ENCODE data around the gene PRSS38.

The PRSS38 gene

GRCh38 chr1:227779685-227780084 lies 35.8 kb upstream of the PRSS38 start:
- DNase-seq: no peak

GRCh38 chr1:227780101-227781044 lies 35.1 kb upstream of the PRSS38 start:
- DNase-seq: no peak

GRCh38 chr1:227781314-227781930 lies 34.1 kb upstream of the PRSS38 start:
- DNase-seq: no peak

- no peak for DNase-seq
Observed at GRCh38 chr1:227782226-227782625, 33.2 kb upstream of the PRSS38 start.

- DNase-seq: no peak
Observed at GRCh38 chr1:227785094-227785804, 30.2 kb upstream of the PRSS38 start.

GRCh38 chr1:227785805-227786671 lies 29.4 kb upstream of the PRSS38 start:
- DNase-seq: no peak

DNA sequence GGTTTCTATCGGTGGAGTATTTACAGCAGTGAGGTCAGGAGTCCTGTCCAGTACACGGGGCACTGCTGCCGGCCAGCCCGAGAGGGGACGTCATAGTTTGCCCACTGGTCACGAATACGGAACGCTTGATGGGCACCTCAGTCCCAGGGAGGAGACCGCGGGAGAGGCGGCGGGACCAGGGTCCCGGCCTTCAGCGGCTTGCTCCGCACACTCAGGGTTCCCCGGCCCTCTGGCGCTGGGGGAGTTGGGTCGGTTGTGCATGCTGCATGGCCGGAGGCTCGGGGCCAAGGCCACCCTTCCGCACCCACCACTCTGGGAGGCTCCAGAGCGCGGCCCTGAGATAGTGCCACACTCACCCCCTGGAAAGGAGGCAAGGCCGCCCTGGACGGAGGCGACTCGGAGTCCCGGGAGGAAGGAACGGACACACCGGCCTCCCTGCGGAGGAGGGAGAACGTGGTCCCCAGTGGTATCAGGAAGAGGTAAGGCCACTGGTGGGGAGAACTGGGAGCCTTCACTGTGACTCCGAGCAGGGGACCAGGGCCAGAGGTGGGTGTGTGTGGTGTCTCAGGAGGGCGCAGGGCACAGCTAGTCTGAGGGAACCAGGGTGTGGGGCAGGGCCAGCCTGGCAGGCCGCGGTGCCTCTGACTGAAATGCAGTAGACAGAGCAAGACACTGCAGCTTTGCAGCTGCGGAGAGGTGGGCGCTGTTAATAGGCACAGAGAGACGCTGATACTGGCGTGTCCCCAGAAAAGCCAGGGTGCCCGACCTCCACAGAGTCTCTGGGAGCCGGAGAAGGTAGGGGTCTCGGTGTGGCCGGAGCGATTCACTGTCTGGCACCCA lies 28.6 kb upstream of the PRSS38 start:
- no peak for DNase-seq

GRCh38 chr1:227787513-227788270 lies 27.8 kb upstream of the PRSS38 start:
- DNase-seq: peak; percentile 92

DNA sequence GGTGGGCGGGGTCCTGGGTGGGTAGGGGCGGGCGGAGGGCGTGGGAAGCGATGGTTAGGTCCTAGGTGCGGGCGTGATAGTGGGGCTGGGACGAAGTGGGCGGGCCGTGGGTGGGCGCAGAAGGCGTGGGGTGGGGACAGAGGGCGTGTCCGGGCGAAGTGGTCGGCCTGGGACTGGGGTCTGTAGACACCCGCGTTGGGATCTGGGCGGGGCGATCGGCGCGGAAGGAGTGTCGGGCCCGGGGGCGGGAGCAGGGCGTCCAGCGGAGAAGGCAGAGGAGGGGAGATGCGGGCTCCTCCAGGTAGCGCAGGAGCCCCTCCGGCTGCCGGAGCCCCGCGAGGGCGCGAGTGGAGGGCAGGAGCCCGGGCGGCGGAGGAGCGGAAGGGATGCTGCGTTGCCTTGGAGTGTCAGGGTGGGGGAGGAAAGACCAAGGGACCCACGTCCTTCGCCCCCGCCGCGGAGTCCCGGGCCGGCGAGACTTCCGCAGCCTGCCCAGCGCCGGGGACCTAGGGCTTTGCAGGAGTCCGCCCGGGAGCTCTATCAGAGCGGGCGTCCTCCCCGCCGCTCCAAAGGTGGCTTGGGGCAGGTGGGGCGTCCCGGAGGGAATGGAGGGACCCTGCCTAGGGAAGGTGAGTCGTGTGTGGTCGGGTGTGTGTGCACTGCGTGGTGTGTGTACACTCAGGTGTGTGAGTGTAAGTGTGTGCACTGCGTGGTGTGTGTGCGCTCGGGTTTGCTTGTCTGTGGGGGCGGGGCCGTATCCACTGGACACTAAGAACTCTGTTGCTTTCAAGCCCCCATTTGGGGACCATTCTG lies 27.0 kb upstream of the PRSS38 start:
- peak; percentile 80 for DNase-seq

DNA sequence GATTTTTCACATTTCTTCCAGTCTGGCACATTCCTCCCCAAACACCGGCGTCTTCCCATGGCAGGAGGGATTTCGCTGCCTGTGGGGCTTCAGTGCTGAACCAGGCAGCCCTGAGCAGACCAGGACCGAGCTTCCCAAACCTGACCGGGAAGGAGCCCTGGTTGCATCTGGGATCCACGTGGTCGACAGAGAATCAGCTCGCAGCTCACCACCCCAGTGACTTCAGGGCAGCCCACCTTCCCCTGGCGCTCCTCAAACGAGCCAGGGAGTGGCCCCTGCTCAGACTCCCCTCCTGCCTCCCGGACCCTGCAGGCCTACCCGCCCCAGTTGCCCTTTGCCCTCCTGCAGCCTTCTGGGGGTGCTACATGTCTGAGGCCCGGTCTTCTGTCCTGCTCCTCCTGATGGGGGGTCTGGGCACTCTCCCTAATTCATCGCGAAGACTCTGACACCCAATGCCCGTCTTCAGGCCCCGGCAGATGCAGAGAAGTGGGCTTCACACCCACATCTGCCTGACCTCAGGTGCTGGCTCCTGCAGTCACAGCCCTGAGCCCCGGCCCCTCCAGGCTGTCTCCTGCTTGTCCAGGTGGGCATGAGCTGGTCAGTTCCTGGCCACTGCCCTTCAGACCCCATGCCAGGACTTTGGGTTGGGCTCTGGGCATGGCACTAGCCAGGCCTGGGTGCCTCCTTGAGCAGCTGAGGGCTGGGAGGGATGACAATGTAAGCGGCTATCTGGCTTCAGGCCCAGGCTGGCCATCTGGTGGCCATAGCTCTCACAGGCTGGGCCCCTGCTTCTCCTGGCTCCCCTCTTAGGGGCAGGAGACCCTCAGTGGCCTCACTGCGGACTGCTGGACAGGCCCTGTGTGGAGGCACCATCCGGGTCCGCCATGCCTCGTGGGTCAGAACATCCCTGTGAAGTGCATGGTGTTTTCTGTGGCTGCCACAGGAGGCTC lies 26.1 kb upstream of the PRSS38 start:
- DNase-seq: no peak

- no peak for DNase-seq
Observed at GRCh38 chr1:227790034-227790400, 25.5 kb upstream of the PRSS38 start.

DNA sequence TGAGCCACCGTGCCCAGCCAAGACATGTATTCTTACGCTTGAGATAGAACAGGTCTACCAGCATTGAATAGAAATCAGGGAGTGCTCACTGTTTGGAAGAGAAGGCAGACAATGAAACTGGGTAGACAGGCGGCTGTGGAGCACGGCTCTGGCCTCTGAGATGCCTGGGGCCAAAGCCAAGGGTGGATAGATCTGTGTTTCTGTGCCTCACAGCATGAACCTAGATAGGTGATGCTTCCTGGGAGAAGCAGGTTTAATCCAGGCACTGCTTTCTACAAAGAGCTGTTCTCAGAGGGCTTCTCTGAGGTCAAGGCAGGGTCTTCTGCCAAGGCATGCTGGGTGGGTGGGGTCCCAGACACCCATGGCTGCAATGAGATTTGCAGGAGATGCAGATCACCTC lies 24.6 kb upstream of the PRSS38 start:
- no peak for DNase-seq

- no peak for DNase-seq
Observed at GRCh38 chr1:227791425-227792143, 23.9 kb upstream of the PRSS38 start.

- DNase-seq: no peak
Observed at GRCh38 chr1:227792216-227793078, 23.0 kb upstream of the PRSS38 start.

DNA sequence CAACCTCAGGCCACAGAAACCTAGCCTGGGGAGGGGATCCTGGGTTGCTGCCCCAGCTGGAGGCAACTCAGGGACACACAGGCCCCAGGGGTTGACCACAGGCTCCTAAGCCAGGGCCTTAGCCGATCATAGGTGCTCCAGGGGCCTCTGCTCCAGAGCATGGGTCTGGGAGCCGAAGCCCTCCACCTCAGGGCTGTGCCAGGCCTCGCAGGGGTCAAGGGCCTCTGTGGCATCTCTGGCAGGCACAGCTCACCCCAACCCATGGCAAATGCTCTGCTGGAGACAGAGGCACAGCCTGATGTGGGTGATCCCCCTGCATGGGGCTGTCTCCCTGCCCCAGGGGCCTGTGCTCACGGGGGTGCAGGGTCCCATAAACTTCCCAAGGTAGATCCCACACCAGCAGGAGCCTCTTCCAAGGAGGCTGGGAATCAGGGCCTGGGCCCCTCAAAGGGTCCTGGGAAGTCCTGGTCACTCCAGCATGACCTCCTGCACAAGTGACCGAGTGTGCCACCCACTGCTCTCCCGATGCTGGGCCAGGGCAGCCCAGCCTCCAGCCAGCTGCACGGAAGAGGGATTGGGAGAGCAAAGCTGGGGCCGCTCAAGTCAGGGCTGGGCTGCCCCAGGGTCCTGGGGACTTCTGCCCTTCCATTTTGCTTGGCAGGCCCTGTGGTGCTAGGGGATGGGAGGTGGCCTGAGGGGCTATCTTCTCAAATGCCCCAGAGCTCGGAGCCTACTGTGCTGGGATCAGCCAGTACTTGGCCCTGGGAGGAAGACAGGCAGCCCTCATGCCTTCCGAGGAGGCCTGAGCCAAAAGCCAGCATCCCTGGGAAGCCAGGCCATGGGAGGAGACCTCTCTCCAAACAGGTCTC lies 22.2 kb upstream of the PRSS38 start:
- DNase-seq: no peak
